ENCODE measurements around the gene PLCH1. TPM values are rescaled to one million over a fixed set of nuclear protein-coding genes. Genes with fewer than 3 reads are reported as not detected.
"Not testable (repeated sequence)": the region's sequence is repeated elsewhere in the genome, so short reads cannot be mapped to it uniquely, and the experiment has no call there.

Gene PLCH1
- total RNA-seq, 2 experiments from 2014 or later: 0.03 to 0.20 TPM

DNA sequence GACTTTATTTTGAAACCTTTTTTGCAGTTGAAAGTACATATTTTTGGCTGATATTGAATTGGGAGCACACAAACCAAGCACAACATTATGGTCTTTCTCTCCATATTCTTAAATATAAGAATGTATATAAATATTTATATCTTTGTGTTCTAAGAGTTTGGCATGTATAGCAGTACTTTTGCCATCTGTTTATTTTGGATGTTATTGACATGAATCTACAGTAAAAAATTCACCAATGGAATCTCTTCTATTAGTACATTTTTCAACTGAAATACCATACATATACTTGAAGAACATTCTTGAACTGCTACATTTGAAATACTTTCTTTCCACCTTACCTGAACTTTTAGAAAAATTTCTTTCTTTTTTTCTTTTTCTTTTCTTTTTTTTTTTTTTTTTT lies 342.2 kb downstream of the PLCH1 start:
- CTCF ChIA-PET: no interaction called here

DNA sequence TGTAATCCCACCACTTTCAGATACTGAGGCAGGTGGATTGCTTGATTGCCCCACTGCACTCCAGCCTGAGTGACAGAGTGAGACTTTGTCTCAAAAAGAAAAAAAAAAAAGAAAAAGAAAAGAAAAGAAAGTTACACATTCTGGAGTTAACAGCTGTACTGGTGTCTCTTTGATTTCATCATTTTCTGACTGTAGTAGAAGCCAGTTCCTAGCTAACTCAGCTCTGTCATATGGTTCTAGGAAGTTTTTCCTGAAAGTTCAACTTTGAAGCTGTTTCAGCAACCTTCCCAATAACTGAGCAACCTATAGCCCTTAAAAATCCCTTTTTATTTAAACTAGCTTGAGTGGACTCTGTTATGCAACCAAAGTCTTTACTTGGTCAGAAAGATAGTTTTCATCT lies 346.8 kb downstream of the PLCH1 start:
- Histone ChIP-seq H3K27ac (ENCODE audit: low read depth in 1 of 2, low read length in 2 of 2) (no peak overlapping the region), H3K27me3 (ENCODE audit: control insufficient read depth in 1 of 2, insufficient read depth in 2 of 2, low read length in 2 of 2) (no peaks in the 10 kb centered on the region), H3K36me3 (ENCODE audit: insufficient read depth, low read length) (no peaks in the 10 kb centered on the region), H3K4me3 (ENCODE audit: low read length) (no peak overlapping the region), H3K9me3 (ENCODE audit: control insufficient read depth in 1 of 2, insufficient read depth in 1 of 2, low read length in 2 of 2) (peaks cover 0 to 3% of the 10 kb centered on the region in 2 experiments), H3K4me1 (ENCODE audit: insufficient read depth, low read length) (no peaks in the 10 kb centered on the region)
- ATAC-seq (ENCODE audit: poor library complexity) (no peak), DNase-seq (no peak)
- Mint-ChIP-seq H3K4me1 (ENCODE audit: low read depth) (no peaks in the 10 kb centered on the region), H3K27me3 (no peaks in the 10 kb centered on the region), H3K27ac (no peak overlapping the region), H3K9me3 (peaks cover 4% of the 10 kb centered on the region), H3K4me3 (no peak overlapping the region), H3K36me3 (ENCODE audit: low read depth) (no peaks in the 10 kb centered on the region)
- TF ChIP-seq, protein P1, sequence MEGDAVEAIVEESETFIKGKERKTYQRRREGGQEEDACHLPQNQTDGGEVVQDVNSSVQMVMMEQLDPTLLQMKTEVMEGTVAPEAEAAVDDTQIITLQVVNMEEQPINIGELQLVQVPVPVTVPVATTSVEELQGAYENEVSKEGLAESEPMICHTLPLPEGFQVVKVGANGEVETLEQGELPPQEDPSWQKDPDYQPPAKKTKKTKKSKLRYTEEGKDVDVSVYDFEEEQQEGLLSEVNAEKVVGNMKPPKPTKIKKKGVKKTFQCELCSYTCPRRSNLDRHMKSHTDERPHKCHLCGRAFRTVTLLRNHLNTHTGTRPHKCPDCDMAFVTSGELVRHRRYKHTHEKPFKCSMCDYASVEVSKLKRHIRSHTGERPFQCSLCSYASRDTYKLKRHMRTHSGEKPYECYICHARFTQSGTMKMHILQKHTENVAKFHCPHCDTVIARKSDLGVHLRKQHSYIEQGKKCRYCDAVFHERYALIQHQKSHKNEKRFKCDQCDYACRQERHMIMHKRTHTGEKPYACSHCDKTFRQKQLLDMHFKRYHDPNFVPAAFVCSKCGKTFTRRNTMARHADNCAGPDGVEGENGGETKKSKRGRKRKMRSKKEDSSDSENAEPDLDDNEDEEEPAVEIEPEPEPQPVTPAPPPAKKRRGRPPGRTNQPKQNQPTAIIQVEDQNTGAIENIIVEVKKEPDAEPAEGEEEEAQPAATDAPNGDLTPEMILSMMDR (IDR thresholded peaks at IDR 0.05): no peak
- ChIA-PET POLR2A (no interaction called here), CTCF (no interaction called here)
- intact Hi-C loops (cut with DNase I, micrococcal nuclease): no loop called here

More for the DNA sequence above, 342.2 kb downstream of the PLCH1 start:
- H3K27me3 ChIP-seq (ENCODE audit: control insufficient read depth in 1 of 2, insufficient read depth in 2 of 2, low read length in 2 of 2): no peaks in the 10 kb centered on the region
- no peaks in the 10 kb centered on the region for H3K9me3 ChIP-seq (ENCODE audit: control insufficient read depth in 1 of 2, insufficient read depth in 1 of 2, low read length in 2 of 2)
- H3K4me1 Mint-ChIP-seq (ENCODE audit: low read depth): no peaks in the 10 kb centered on the region
- ATAC-seq (ENCODE audit: poor library complexity) (no peak), DNase-seq (no peak)
- no peak overlapping the region for H3K4me3 ChIP-seq (ENCODE audit: low read length)
- no peaks in the 10 kb centered on the region for H3K4me1 ChIP-seq (ENCODE audit: insufficient read depth, low read length)
- no peaks in the 10 kb centered on the region for H3K36me3 Mint-ChIP-seq (ENCODE audit: low read depth)
- no peaks in the 10 kb centered on the region for H3K36me3 ChIP-seq (ENCODE audit: insufficient read depth, low read length)
- TF ChIP-seq, protein P1 (IDR thresholded peaks at IDR 0.05): no peak
- no peaks in the 10 kb centered on the region for H3K9me3 Mint-ChIP-seq
- POLR2A ChIA-PET: no interaction called here
- H3K27ac Mint-ChIP-seq: no peak overlapping the region
- intact Hi-C loops (cut with DNase I, micrococcal nuclease): no loop called here
- H3K27ac ChIP-seq (ENCODE audit: low read depth in 1 of 2, low read length in 2 of 2): no peak overlapping the region
- H3K27me3 Mint-ChIP-seq: no peaks in the 10 kb centered on the region
- H3K4me3 Mint-ChIP-seq: no peak overlapping the region

DNA sequence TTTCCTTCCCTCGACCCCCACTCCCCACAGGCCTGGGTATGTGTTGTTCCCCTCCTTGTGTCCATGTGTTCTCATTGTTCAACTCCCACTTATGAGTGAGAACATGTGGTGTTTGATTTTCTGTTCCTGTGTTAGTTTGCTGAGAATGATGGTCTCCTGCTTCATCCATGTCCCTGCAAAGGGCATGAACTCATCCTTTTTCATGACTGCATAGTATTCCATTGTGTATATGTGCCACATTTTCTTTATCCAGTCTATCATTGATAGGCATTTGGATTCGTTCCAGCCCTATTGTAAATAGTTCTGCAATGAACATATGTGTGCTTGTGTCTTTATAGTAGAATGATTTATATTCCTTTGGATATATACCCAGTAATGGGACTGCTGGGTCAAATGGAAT lies 350.0 kb downstream of the PLCH1 start:
- H3K9me3 Mint-ChIP-seq; H3K9me3 ChIP-seq (ENCODE audit: control insufficient read depth in 1 of 2, insufficient read depth in 1 of 2, low read length in 2 of 2); H3K27ac ChIP-seq (ENCODE audit: low read depth in 1 of 2, low read length in 2 of 2); DNase-seq; H3K36me3 Mint-ChIP-seq (ENCODE audit: low read depth); intact Hi-C loops (cut with DNase I, micrococcal nuclease); H3K4me1 ChIP-seq (ENCODE audit: insufficient read depth, low read length); H3K27ac Mint-ChIP-seq; H3K4me1 Mint-ChIP-seq (ENCODE audit: low read depth); CTCF ChIA-PET; POLR2A ChIA-PET; H3K27me3 ChIP-seq (ENCODE audit: control insufficient read depth in 1 of 2, insufficient read depth in 2 of 2, low read length in 2 of 2); H3K4me3 ChIP-seq (ENCODE audit: low read length); ATAC-seq (ENCODE audit: poor library complexity); H3K27me3 Mint-ChIP-seq; H3K4me3 Mint-ChIP-seq; H3K36me3 ChIP-seq (ENCODE audit: insufficient read depth, low read length): not testable (repeated sequence)

DNA sequence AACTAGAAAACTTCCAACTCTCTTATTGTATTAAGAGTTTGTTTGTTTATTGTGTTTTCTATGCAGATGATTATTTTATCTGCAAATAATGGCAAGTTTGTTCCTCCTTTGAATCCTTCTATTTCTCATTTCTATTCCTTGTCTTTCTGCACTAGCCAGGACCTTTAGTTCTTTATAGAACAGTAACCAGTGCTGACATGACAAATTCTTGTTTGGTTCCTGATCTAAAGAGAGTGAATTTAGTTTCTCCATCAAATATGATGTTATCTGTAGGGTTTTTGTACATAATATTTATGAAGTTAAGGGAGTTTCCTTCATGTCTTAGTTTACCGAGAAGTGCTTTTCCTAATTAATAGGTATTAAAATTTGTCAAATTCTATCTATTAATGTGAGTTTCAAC lies 350.6 kb downstream of the PLCH1 start:
- ChIA-PET POLR2A (no interaction called here), CTCF (no interaction called here)
- Histone ChIP-seq H3K4me1 (ENCODE audit: insufficient read depth, low read length) (no peaks in the 10 kb centered on the region), H3K27ac (ENCODE audit: low read depth in 1 of 2, low read length in 2 of 2) (no peak overlapping the region), H3K36me3 (ENCODE audit: insufficient read depth, low read length) (no peaks in the 10 kb centered on the region), H3K9me3 (ENCODE audit: control insufficient read depth in 1 of 2, insufficient read depth in 1 of 2, low read length in 2 of 2) (peaks cover 0 to 3% of the 10 kb centered on the region in 2 experiments), H3K27me3 (ENCODE audit: control insufficient read depth in 1 of 2, insufficient read depth in 2 of 2, low read length in 2 of 2) (no peaks in the 10 kb centered on the region), H3K4me3 (ENCODE audit: low read length) (no peak overlapping the region)
- ATAC-seq (ENCODE audit: poor library complexity) (no peak), DNase-seq (no peak)
- Mint-ChIP-seq H3K36me3 (ENCODE audit: low read depth) (no peaks in the 10 kb centered on the region), H3K27ac (no peak overlapping the region), H3K9me3 (peaks cover 4% of the 10 kb centered on the region), H3K4me3 (no peak overlapping the region), H3K27me3 (no peaks in the 10 kb centered on the region), H3K4me1 (ENCODE audit: low read depth) (no peaks in the 10 kb centered on the region)
- intact Hi-C loops (cut with DNase I, micrococcal nuclease): no loop called here
- TF ChIP-seq, protein P1 (IDR thresholded peaks at IDR 0.05): no peak

Data from CD4-positive, alpha-beta T cell (primary cell).